CD14-positive monocyte (primary cell): ENCODE measurements around the gene TMEM185B. TPM values are rescaled to one million over a fixed set of nuclear protein-coding genes. Genes with fewer than 3 reads are reported as not detected.

Experiments
- DNase-seq, 3 donors: peaks; one replicate each; pipeline ENCODE4 v3.0.0-alpha.2; 2011 to 2022
- H2AFZ ChIP-seq: 2 replicates; pipeline ENCODE4 v1.6.0; 2012; ENCODE audit warnings: mild to moderate bottlenecking, low read depth, low read length, inconsistent platforms; ENCODE audit not compliant: insufficient read depth, poor library complexity, severe bottlenecking
- H3K27ac ChIP-seq, 2 donors: 1 replicate in 1 of 2; 2 replicates in 1 of 2; pipeline ENCODE4 v1.5.1; 2012 to 2013; ENCODE audit warnings: low read length in 2 of 2, control low read depth in 1 of 2, inconsistent platforms in 1 of 2, low read depth in 1 of 2, mild to moderate bottlenecking in 1 of 2
- H3K27me3 ChIP-seq, 2 donors: one replicate each; pipeline versions ENCODE4 v1.6.0 to v1.6.1; 2011 to 2013; ENCODE audit warnings: low read length in 2 of 2; ENCODE audit not compliant: control insufficient read depth in 2 of 2, insufficient read depth in 2 of 2
- H3K36me3 ChIP-seq, 2 donors: replicated peaks in 1 of 2; 1 replicate in 1 of 2; 2 replicates in 1 of 2; pipeline versions ENCODE4 v1.5.1 to v1.6.1; 2012 to 2013; ENCODE audit warnings: low read length in 2 of 2, control low read depth in 1 of 2, inconsistent platforms in 1 of 2, mild to moderate bottlenecking in 1 of 2; ENCODE audit not compliant: insufficient read depth in 2 of 2, control insufficient read depth in 1 of 2
- H3K4me1 ChIP-seq, 2 donors: 1 replicate in 1 of 2; 2 replicates in 1 of 2; pipeline versions ENCODE4 v1.5.1 to v1.6.1; 2012 to 2013; ENCODE audit warnings: low read length in 2 of 2, control low read depth in 1 of 2, inconsistent platforms in 1 of 2, mild to moderate bottlenecking in 1 of 2, moderate library complexity in 1 of 2; ENCODE audit not compliant: insufficient read depth in 2 of 2, control insufficient read depth in 1 of 2
- H3K4me2 ChIP-seq: replicated peaks from 2 replicates; pipeline ENCODE3; 2012; ENCODE audit warnings: low read length, moderate library complexity, mild to moderate bottlenecking; ENCODE audit not compliant: poor library complexity, severe bottlenecking; ENCODE audit errors: extremely low read depth
- H3K4me3 ChIP-seq, 3 experiments: fragments of 200-600 bp in 1 of 3; sonication (generic) in 1 of 3; replicated peaks in 1 of 3; 1 replicate in 2 of 3; 2 replicates in 1 of 3; pipeline ENCODE4 v1.5.1; 2011 to 2013; ENCODE audit warnings: low read length in 3 of 3, mild to moderate bottlenecking in 3 of 3, control low read depth in 2 of 3, low read depth in 2 of 3, inconsistent platforms in 1 of 3, moderate library complexity in 1 of 3
- H3K79me2 ChIP-seq: 2 replicates; pipeline ENCODE4 v1.6.0; 2012; ENCODE audit warnings: mild to moderate bottlenecking, control low read depth, inconsistent platforms, low read length, moderate library complexity; ENCODE audit not compliant: insufficient read depth
- H3K9ac ChIP-seq: 2 replicates; pipeline ENCODE4 v1.6.0; 2017; ENCODE audit warnings: low read length, mild to moderate bottlenecking; ENCODE audit not compliant: insufficient read depth, poor library complexity, severe bottlenecking
- H3K9me3 ChIP-seq, 2 donors: replicated peaks in 1 of 2; 1 replicate in 1 of 2; 2 replicates in 1 of 2; pipeline versions ENCODE4 v1.5.1 to v1.6.1; 2012 to 2013; ENCODE audit warnings: low read length in 2 of 2, control low read depth in 1 of 2; ENCODE audit not compliant: control insufficient read depth in 1 of 2, insufficient read depth in 1 of 2
- H4K20me1 ChIP-seq: 2 replicates; pipeline ENCODE4 v1.6.0; 2012; ENCODE audit warnings: mild to moderate bottlenecking, low read length, control low read depth, moderate library complexity; ENCODE audit not compliant: insufficient read depth
- H3K27ac Mint-ChIP-seq, 7 donors: one replicate each; pipeline ENCODE4 v1.8.0; 2020; ENCODE audit warnings: mild to moderate bottlenecking in 7 of 7, mixed read lengths in 7 of 7, moderate library complexity in 6 of 7, inconsistent platforms in 2 of 7
- H3K27me3 Mint-ChIP-seq, 3 donors: one replicate each; pipeline ENCODE4 v1.8.0; 2021 to 2022; ENCODE audit warnings: low read depth in 3 of 3, mild to moderate bottlenecking in 3 of 3, mixed read lengths in 3 of 3, moderate library complexity in 3 of 3, inconsistent platforms in 1 of 3
- H3K36me3 Mint-ChIP-seq, 2 donors: one replicate each; pipeline ENCODE4 v1.8.0; 2020; ENCODE audit warnings: mixed read lengths in 2 of 2, inconsistent platforms in 1 of 2, mild to moderate bottlenecking in 1 of 2
- H3K4me1 Mint-ChIP-seq: one replicate; pipeline ENCODE4 v1.8.0; 2020; ENCODE audit warnings: mild to moderate bottlenecking, mixed read lengths
- H3K4me3 Mint-ChIP-seq, 2 donors: one replicate each; pipeline ENCODE4 v1.8.0; 2020; ENCODE audit warnings: mild to moderate bottlenecking in 2 of 2, mixed read lengths in 2 of 2, moderate library complexity in 1 of 2
- H3K9me3 Mint-ChIP-seq, 7 donors: one replicate each; pipeline ENCODE4 v1.8.0; 2020 to 2022; ENCODE audit warnings: mixed read lengths in 7 of 7, mild to moderate bottlenecking in 6 of 7, moderate library complexity in 6 of 7, inconsistent platforms in 2 of 7
- CTCF ChIP-seq: fragments of 200-600 bp; IDR thresholded peaks from one replicate; pipeline ENCODE4 v1.8.0; 2022; ENCODE audit warnings: antibody characterized with exemption, mild to moderate bottlenecking
- WGBS: methylation state at CpG from one replicate; pipeline ENCODE4 v1.1.5; 2013; ENCODE audit warnings: missing lambda C conversion rate; ENCODE audit not compliant: insufficient coverage; 5-methylcytosine and 5-hydroxymethylcytosine counted together
- intact Hi-C, 2 donors: fragments of 100-400 bp; cut with micrococcal nuclease; formaldehyde crosslinking; loops; one replicate each; pipeline versions ENCODE4 v1.15.0 to v1.15.1; 2023
- polyA plus RNA-seq, 3 donors: library from polyadenylated mRNA; depleted of rRNA in 1 of 3; unstranded in 2 of 3; stranded (reverse) in 1 of 3; fragments of 300-500 nt in 2 of 3; fragments of >200 nt in 1 of 3; fragmentation: Illumina TruSeq in 2 of 3; gene quantifications; 1 replicate in 2 of 3; 2 replicates in 1 of 3; pipeline ENCODE4 v1.2.3, GENCODE V29; 2012 to 2021

The TMEM185B gene
- polyA plus RNA-seq, 3 donors: 9.7 to 20.4 (median 18.1) TPM

DNA sequence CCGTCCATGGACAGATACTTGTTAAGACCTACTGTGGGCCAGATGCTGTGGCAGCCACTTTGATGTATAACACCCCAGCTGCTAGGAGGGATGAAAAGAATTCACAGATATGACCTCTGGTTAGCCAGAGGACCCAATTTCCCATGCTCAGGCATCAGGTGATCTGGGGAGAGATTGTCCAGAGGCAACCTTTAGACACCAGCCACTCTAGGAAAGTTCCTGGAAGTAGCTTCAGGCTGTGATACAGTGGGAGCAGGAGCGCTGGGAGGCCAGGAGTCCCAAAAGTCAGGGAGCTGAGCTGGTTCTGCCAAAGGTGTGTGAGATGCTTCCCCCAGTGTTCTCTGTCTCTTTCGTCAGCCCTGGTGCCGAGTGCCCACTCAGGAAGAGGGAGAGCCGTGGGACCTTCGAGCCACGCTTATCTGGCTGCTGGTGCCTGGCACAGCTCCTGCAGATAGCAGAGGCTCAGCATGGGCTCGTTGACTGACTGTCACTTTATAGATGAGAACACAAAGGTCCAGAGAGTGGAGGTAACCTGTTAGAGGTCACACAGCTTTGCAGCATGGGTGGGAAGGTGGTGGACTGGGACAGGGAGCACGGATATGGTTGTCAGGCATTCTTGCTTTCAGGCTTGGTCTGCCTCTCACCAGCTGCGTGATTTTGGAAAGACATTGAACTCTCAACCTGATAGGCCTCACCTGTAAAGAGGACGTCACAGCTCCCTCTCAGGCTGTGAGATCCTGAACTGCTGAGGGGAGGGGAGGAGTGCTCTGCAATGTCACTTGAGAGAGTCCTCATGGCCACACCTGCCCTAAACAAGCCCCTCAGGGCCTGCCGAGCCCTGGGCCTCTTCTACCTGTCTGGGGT, 21.7 kb upstream of the TMEM185B start:
- Mint-ChIP-seq H3K27me3 (peaks cover 14 to 19% (median 17%) of the 10 kb centered on the region in 3 donors), H3K9me3 (peaks cover 5 to 13% (median 11%) of the 10 kb centered on the region in 7 donors), H3K36me3 (peaks cover 0 to 8% of the 10 kb centered on the region in 2 donors), H3K4me1 (peaks cover 15% of the 10 kb centered on the region), H3K4me3 (no peak overlapping the region), H3K27ac (peak overlapping the region in 1 of 7 donors; percentile 82)
- no peak overlapping the region for H3K9ac ChIP-seq
- H3K4me3 ChIP-seq: no peak overlapping the region
- intact Hi-C loops: no loop called here
- no peaks in the 10 kb centered on the region for H3K27me3 ChIP-seq
- no peak overlapping the region for H3K4me2 ChIP-seq
- no peak overlapping the region for H2AFZ ChIP-seq
- 83% methylated on average over 10 of the region's 12 CpGs for WGBS
- peaks cover 17 to 20% of the 10 kb centered on the region in 2 donors for H3K4me1 ChIP-seq
- no peak for TF ChIP-seq CTCF
- H4K20me1 ChIP-seq: no peaks in the 10 kb centered on the region
- no peaks in the 10 kb centered on the region for H3K36me3 ChIP-seq
- H3K79me2 ChIP-seq: no peaks in the 10 kb centered on the region
- H3K9me3 ChIP-seq: peaks cover 6 to 13% of the 10 kb centered on the region in 2 donors
- no peak for DNase-seq
- H3K27ac ChIP-seq: no peak overlapping the region

DNA sequence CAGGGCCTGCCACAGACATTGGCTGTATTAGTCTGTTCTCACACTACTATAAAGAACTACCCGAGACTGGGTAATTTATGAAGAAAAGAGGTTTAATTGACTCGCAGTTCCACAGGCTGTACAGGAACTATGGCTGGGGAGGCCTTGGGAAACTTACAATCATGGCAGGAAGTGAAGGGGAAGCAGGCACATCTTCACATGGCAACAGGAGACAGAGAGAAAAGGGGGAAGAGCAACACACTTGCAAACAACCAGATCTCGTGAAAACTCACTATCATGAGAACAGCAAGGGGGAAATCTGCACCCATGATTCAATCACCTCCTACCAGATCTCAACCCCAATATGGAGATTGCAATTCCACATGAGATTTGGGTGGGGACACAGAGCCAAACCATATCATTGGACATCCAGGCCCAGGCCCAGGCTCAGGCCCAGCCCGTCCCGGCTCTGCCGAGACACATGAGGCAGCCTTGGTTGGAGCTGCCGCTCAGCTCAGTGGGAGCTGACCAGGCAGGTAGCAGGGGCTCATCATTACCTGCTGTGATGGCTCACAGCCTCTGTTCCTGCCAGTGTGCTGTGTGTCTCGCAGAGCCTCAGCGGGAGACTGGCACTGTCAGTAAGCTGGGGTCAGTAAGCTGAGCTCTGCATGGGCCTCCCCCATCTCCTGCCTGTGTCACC, 20.8 kb upstream of the TMEM185B start:
- intact Hi-C loops: no loop called here
- H3K4me3 ChIP-seq: no peak overlapping the region
- H3K9me3 Mint-ChIP-seq: peaks cover 5 to 13% (median 11%) of the 10 kb centered on the region in 7 donors

More for the DNA sequence above, 20.8 kb upstream of the TMEM185B start:
- Histone ChIP-seq H3K27ac (no peak overlapping the region), H3K9me3 (peaks cover 6 to 13% of the 10 kb centered on the region in 2 donors), H2AFZ (no peak overlapping the region), H4K20me1 (no peaks in the 10 kb centered on the region), H3K9ac (no peak overlapping the region), H3K4me2 (no peak overlapping the region), H3K27me3 (no peaks in the 10 kb centered on the region), H3K36me3 (no peaks in the 10 kb centered on the region), H3K79me2 (no peaks in the 10 kb centered on the region), H3K4me1 (peaks cover 17 to 20% of the 10 kb centered on the region in 2 donors)
- Mint-ChIP-seq H3K27ac (peak overlapping the region in 1 of 7 donors; percentile 59), H3K27me3 (peaks cover 11 to 18% (median 14%) of the 10 kb centered on the region in 3 donors), H3K36me3 (peaks cover 0 to 8% of the 10 kb centered on the region in 2 donors), H3K4me1 (peaks cover 15% of the 10 kb centered on the region), H3K4me3 (no peak overlapping the region)
- WGBS: 96% methylated on average over 6 of the region's 9 CpGs
- TF ChIP-seq CTCF: no peak
- no peak for DNase-seq
